HG02623 (cell line): ENCODE measurements around the gene RSBN1.

Experiments used
- ATAC-seq: cut with Tn5 transposase; IDR thresholded peaks from one replicate; pipeline ENCODE4 v1.9.1; 2021; ENCODE audit warnings: moderate library complexity; ENCODE audit not compliant: unreplicated experiment

RSBN1 gene

DNA sequence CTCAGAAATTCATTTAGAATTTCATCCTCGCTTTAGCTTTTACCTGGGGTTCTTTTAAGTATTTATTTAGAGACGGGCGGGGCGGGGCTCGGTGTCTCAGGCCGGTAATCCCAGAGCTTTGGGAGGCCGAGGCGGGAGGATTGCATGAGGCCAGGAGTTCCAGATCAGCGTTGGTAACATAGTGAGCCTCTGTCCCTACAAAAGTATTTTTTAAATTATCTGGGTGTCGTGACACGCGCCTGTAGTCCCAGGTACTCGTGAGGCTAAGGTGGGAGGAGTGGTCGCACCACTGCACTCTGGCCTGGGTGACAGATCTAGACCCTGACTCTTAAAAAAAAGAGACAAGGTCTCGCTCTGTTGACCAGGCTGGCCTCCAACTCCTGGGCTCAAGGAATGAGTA is 942 bp upstream of the RSBN1 start:
- ATAC-seq: no peak

DNA sequence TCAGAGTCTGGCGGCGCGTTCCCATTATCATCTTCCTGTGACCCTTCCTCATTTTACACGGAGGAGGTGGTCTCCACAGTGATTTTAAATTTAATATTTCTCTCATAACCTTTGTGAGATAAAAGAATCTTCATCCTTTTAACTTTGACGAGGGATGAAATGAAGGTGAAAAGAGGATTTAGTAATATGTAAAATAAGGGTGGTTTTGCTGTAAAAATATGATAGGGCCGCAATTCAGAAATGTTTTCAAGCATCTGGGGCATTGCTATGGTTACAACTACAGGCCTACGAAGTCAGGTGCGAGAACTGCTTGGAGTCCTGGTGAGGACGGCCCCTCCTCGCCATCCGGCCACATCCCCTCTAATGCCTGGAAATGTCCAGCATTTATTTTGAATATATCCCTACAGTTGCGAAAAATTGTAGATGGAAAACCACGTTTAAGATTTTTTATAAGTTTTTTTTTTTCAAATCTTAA is 422 bp upstream of the RSBN1 start:
- ATAC-seq: no peak

DNA sequence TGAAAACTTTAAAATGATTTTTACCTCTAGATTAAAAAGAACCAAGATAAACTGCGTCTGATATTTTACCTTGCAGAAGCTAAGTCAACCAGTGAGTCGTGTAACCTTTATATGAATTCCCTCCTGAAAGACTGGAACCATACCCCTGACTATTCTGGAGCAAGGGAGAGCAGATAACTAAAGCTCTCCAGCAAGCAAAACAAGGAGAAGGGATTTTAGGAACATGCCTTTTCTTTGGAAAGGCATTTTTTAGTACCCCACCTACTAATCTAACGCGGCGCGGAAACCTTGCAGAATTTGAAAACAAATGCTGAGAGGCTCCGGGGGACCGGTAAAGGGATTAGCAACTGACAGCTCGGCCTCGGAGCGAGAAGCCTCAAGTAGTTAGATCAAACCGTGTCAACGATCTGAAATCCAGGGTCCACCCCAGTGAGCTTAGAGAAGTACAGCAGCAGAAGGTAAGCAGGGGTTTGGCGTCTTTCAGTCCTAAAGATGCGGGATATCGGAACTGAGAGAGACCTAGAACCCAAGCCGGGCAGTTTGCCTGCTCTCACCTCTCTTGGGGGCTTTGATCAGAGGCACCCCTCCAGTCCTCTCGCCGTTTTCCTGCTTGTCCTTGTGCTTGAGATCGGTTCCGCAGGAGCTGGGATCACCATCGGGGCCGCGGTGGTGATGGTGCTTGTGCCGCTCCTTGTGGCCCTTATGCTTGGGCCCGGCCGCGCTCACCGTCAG is 954 bp downstream of the RSBN1 start:
- ATAC-seq: peak; percentile 0

DNA sequence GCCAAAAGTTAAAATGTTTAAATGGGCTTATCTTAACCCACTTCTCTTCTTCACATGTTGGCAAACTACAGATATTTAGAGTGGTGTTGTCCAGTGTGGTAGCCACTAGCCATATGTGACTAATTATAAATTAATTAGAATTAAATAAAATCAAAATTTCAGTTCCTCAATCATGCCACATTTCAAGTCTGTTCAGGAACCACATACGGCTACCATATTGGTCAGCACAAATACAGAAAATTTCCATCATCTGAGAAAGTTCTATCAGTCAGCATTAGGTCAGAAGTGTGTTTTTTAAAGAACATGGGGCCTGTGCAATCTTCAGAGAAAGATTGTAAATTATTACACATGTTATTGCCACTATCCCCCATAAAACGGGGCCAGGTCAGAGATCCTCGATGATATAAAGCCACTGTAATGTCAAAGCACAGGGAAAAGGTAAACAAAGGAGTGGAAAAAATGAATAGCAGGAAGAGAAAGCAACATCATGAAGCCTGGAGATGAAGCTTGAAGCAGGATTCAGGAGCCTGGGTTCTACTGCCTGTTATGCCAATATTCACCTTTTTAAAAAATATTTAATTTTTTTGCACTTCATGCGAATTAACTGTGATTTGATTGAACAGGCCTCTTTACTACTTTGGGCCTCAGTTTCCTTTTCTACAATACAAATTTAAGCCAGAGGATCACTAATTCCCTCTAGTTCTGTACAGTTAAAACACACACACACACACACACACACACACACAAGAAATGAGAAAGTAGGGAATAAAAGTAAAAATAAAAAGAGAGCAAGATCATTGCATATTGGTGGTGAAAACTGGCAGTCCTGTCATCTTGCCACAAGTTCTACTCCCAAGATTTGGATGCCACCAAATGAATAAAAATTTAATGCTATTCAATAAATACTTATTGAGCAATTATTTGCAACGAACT is 2.3 kb downstream of the RSBN1 start:
- ATAC-seq: no peak

DNA sequence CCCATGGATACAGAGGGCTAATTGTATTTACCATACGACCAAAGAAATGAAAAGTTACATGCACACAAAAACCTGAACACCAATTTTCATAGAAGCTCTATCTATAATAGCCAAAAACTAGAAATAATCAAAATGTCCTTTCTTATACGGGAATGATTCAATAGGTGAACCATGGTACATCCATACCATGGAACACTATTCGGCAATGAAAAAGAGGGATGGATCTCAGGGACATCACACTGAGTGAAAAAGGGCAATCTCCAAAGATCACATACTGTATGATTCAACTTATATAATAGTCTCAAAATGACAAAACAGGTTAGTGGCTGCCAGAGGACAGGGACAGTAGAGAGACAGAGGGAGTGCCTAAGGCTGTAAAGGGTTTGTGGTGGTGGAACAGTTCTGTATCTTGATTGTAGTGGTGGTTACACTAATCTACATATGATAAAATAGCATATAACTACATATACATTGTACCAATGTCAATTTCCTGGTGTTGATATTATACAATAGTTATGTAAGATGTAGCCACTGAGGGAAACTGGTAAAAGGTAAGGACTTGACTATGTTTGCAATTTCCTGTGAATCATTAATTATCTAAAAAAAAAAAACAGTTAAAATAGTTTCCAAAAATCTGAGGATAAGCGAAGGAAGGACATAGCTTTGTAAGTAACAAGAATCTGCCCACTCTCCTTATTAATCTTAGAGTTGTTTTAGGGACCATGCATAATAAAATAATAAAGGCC is 3.7 kb downstream of the RSBN1 start:
- no peak for ATAC-seq

DNA sequence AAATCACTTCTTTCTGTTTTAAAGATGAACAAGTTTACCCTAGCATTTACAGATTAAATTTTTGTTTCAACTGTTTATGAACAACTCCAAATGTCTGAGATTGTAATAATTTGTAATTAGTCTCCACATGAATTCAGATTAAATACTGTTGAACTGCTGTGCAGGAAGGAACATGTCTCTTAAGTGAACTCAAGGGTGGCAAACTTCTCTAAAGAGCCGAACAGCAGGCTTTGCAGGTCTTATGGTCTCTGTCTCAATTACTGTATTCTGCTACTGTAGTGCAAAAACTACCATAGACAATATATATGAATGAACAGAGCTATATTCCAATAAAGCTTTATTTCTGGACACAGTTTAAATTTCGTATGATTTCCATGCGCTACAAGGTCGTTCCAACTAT is 6.6 kb downstream of the RSBN1 start:
- no peak for ATAC-seq

DNA sequence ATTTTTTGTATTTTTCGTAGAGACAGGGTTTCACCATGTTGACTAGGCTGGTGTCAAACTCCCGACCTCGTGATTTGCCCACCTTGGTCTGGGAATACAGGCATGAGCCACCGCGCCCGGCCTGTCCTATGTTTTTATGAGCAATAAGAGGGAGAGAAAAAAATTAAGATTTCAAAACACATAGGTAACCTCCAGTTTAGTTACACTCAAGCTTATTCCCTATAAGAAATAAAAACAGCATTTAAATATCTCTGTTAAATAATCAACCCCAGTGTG is 7.1 kb downstream of the RSBN1 start:
- ATAC-seq: no peak

DNA sequence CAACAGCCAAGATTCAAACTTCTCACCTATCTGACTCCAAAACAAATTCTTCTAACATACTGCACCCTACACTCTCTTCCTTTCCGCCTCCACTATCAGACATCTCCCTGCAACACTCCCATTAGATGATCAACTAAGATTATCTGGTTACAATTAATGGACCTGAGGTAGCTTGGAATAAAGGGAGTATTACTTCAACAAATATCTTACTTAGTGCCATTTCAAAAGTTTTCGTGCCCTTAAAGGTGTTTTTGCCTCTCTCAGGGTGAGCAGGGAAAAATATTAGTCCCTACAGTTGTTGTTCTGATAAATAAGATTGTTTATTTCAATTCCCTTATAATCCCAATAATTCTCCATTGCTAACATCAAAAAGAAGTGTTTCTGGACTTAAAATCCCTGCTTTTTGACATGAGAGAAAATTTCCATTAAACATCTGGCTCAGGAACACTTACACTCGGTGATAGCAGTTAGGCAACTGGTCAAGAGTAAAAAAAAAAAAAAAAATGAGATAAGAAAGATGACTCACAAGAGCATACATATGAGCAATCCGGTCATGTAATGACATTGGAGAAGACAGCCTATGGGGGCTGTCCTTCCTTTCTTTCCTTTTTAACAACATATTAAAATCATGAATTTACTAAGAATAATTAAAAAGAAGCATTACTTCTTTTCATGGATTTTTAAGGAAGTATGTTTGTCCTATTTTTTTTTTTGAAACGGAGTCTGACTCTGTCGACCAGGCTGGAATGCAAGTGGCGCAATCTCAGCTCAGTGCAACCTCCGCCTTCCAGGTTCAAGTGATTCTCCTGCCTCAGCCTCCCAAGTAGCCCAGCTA is 7.6 kb downstream of the RSBN1 start:
- ATAC-seq: no peak

DNA sequence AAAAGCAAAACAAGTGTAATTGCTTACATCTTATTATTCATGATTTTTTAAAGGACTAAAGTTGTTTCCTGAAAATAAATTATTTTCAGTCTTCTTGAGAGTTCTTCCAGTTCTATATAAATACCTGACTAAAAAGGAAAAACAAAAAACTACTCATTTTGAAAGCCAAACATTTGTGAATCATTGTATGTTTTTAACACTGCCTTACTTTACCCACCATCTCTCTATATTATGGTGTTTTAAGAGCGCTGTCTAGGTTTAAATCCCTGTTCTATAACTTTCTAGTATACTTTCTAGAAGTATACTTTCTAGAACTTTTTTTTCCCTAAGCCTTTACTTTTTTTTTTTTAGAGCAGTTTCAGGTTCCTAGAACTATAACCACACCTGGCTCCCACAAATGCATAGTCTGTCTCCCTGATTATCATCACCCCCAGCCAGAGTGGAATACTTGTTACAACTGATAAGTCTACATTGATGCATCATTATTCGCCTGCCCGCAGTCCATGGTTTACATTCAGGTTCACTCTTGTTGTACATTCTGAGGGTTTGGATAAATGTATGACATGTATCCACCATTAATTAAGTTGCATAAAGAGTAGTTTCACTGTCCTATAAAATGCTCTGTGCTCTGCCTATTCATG is 9.8 kb downstream of the RSBN1 start:
- ATAC-seq: no peak

DNA sequence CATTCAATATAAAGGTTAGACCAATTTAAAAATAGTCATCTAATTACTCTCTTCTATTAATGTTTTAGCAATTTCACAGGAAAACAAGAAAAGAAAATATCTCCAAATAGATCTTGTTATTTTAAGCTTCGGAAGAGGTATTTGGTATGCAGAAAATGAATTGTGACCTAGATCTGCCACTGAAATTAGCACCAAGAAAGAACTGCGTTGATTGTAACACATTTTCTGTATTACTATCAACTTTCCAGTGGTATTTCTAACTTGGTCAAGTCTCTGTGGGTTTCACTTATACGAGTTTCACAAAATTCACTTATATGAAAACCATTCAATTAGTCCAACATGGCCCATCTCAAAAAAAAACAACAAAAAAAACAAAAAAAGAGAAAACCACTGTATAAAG is 11.8 kb downstream of the RSBN1 start:
- no peak for ATAC-seq

DNA sequence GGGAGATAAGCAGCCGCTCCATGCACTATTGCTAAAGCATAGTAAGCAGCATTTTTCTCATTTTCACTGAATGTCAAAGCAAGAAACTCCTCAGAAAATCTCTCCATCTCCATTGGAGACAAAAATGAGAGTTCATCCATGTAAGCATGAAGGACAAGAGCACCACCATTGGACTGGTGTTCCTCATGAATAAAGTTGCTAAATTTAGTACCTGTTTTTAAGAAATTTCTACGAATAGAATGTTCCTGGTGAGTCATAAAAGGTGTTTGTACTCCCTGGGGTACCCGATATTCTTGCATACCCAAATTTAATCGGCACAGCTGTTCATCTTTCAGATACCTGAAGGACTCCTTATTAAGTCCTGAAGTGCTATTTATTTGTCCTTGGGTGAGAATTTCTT is 14.8 kb downstream of the RSBN1 start:
- ATAC-seq: no peak

DNA sequence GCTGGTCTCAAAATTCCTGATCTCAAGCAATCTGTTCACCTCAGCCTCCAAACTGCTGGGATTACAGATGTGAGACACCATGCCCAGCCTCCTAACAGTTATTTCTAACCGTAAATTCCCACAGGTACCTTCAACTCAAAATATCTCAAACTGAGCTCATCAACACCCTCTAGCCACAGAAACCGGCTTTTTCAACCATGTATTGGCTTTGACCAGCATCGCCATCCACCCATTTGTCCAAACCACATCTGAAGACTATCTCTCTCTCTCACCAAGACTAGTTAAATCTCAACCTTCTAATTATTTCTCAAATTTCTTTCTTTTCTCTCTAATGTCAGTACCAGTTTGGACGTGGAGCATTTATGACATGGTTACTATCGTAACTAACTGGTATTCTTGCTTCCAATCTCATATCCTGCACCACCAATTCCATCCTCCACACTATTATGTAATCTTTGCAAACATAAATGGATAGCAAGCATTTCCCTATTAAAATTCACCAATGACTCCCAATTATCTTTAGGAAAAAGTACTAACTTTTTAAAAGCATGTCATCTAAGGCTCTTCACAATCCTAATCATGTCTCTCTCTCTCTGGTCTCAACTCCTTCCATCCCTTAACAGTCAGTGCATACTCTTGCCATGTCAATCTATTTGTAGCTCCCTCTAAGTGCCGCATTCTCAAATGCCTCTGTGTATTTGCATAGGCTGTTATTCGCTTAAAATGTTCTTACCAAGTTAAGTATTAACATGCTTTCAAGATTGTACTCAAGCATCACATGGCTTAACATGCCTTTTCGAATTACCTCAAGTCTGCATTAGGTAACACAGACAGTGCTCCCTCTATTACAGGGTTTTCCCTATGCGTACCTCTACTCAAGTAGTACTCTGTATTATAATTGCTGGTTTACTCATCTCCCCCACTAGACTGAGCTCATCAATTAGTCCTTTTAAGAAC is 18.1 kb downstream of the RSBN1 start:
- ATAC-seq: no peak

DNA sequence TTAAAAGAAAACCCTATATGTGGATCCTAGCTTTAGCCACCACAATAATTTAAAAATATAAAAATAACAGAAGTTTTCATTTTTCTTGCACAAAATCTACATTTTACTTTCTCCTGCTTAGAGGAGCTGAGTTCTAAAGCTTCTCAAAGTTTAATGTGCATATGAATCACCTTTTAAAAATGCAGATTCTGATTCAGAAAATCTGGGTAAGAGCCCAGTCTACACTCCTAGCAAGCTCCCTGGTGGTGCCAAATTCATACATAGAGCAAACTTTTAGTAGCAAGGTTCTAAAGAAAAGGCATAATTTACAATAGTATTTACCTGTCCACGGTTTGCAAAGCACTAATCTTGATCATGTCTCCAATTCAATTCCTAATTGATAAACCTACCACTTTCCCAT is 19.3 kb downstream of the RSBN1 start:
- no peak for ATAC-seq

DNA sequence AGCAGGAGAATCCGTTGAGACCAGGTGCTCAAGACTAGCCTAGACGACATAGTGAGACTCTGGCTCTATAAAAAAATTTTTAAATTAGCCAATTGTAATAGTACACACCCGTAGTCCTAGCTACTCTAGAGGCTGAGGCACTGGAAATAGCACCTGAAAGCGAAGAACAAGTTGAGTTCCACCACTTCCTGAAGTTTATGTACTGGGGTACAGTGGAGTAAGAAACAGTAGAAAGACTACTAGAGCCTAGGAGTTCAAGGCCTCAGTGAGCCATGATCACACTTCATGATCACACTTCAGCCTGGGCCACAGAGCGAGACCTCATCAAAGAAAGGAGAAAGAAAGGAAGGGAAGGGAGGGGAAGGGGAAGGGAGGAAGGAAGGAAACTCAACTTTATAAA is 19.8 kb downstream of the RSBN1 start:
- ATAC-seq: no peak

DNA sequence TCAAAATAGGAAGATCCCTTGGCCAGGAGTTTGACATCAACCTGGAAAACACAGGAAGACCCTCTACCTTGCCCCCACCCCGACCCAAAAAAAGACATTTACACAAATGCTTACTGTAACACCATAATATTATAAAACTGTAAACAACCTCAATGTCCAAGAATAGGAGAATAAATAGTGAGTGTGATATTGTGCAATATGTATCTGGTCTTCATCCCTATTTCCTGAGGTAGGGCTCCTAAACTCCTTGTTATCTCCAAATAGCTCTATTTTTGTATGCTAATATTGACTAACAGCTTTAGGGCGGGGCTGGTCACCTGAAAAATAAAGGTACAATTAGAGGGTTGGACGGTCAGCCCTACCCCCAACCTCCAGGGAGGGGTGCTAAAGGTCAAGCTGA is 23.5 kb downstream of the RSBN1 start:
- ATAC-seq: no peak

DNA sequence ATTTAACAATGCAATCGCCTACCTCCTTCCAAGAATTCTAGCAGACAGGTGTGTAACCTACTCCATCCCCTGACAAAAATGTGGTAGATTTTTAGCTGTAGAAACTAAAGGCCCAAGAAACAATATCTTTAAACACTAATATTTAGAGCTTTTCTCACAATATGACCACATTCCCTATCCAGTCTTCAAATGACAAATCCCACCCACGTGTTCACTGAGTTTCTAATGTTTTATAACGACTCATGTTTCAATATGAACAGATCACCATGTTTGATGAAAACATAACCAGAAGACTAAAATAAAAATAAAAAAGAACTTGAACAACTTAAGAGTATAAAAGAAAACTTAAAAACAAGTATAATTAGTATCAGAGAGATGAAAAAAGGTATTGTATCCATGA is 24.6 kb downstream of the RSBN1 start:
- no peak for ATAC-seq

DNA sequence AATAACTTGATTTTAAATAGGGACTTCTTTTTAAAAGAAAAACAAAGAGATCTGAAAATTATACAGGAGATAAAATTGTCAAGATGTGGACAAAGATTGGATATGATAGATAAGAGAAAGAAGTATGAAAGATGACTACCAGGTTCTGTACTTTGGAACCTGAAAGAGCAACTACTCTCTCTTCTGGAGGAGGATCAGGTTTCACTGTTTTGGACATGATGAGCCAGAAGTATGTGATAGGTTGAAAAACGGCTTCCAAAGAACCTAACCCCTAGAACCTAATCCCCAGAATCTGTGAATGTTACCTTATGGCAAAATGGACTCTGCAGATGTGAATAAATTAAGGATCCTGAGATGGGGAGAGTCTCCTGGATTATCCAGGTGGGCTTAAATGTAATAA is 26.2 kb downstream of the RSBN1 start:
- no peak for ATAC-seq

DNA sequence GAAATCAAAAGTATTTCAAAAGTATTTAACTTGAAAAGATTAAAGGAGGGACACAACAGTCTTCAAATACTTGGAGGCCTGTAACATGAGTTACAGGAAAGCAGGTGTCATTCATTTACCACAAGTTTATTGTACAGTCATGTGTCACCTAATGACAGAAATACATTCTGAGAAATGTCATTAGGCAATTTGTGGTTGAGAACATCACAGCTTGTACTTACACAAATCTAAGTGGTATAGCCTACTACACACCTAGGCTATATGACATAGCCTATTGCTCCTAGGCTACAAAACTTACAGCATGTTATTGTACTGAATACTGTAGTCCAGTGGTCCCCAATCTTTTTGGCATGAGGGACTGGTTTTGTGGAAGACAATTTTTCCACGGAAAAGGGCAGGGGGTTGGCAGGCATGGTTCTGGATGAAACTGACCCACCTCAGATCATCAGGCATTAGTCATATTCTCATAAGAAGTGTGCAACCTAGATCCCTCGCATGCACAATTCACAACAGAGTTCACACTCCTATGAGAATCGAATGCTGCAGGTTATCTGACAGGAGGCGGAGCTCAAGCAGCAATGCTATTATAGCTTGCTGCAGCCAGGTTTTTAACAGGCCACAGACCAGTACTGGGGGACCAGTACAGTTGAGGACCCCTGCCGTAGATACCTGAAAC is 28.0 kb downstream of the RSBN1 start:
- ATAC-seq: peak; percentile 48
